GM03348 (cell line): ENCODE measurements around the gene PUM1.
"Not testable (repeated sequence)": the region's sequence is repeated elsewhere in the genome, so short reads cannot be mapped to it uniquely, and the experiment has no call there.

ENCODE experiments used
- DNase-seq: peaks from one replicate; pipeline ENCODE4 v3.0.0; 2012; ENCODE audit warnings: low spot score

The PUM1 gene

GRCh38 chr1:30995990-30996612 is 69.4 kb downstream of the PUM1 start:
- no peak for DNase-seq

GRCh38 chr1:30991862-30992606 is 73.5 kb downstream of the PUM1 start:
- DNase-seq, result no peak

DNA sequence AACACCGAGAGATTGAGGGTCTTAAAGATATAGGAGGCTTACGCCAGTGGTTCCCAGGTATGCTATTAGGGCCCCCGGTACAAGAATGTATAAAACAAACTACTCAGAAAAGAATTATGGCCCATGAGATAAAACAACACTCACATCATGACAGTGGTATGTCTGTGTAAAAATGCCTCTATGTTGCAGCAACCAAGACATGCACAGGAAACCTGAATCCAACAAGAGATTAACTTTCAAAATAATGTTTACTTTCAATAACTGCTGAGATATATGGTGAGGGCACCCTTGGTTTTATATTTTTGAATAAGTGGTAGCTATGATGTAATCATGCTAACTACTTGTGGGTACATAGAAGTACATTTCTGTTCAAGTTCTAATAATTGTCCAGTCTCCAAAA is 74.9 kb downstream of the PUM1 start:
- no peak for DNase-seq

- DNase-seq, result no peak
These were observed 77.5 kb downstream of the PUM1 start for GRCh38 chr1:30988045-30988444.

- peak; percentile 56 for DNase-seq
These were observed 78.8 kb downstream of the PUM1 start for GRCh38 chr1:30986755-30987154.

GRCh38 chr1:30984991-30985503 is 80.5 kb downstream of the PUM1 start:
- DNase-seq, result no peak

DNA sequence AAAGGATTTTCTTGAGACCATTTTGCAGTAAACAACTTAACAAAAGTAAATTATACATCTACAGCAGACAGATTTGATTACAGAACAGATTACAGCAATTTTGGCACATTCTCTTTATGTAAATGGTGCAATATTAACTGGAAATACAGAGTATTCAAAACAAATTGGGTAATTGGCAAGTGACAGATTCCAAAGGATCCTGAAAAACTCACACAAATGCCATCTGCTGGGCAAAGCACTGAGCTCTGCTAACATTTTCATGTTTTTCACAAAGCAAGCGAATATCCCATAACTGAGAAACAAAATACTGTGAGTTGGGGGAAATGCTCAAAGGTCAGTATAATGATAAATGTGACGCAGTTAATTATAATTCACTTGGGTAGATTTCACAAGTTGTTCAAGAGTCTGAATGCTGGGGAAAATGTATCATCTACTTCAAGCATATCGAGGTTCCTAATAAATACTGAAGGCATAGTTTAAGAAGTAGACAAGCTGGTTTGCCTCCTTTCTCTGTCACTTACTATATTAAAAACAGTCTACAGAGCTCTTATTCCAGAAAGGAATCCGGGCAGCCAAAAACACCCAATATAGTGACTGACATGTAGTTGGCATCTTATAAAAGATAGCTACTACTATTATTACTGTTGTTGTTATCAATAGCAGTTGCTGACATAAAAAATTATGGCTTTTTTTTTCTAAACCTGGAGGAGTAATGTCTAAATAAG is 81.2 kb downstream of the PUM1 start:
- DNase-seq, result peak; percentile 30

DNA sequence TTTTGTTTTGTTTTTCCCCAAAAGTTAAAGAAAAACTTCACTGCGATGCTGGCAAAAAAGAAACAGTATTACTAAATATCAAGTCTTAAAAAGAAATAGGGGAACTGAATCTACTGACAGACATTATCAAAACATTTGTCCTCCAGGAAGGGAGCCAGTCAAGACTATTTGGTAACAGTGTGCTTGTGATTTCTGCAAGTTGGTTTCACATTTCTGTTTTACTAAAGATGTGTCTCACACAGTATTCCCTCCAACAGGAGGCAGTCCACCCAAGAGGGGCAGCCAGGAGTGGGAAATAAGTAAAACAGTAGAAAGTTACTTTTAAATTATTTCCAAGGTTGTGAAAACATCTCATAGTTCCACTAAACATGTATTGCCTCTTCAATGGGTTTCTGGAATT is 82.6 kb downstream of the PUM1 start:
- peak; percentile 21 for DNase-seq

DNA sequence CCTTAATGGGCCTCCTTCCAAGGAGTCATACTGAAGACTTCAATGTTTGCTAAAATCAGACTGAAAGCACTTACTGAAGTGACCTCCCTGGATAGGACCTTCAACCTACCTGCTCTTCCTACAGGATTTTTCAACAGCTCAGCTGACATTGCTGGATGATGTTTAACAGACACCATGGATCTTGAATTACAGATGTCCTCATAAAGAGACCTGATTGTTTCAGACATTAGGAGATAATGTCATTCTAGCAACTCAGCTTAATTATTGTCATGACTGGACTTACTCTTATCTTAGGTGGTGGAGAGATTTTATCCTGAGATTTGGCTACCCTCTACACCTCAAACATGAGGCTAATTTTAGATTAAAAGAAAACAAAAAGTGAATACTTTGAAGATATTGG is 83.1 kb downstream of the PUM1 start:
- DNase-seq, result no peak

DNA sequence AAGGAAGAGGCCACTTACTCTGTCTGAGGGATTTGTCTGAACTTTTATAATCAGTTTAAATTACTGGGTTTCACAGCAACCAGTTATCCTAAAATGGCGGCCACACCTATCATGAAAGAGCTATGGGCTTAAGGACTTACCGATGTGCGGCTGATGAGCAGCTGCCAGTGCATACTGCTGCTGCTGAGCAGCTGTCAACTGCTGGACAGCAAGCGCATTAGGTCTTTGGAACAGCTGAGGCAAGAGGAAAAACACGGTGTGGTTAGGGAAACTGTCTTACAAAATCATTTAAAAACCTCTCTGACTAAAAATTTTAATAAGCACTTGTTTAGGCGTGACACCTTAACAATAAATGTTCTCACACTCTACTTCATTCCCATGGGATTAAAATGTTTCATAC is 84.3 kb downstream of the PUM1 start:
- DNase-seq, result no peak

GRCh38 chr1:30977511-30977910 is 88.0 kb downstream of the PUM1 start:
- DNase-seq, result no peak

DNA sequence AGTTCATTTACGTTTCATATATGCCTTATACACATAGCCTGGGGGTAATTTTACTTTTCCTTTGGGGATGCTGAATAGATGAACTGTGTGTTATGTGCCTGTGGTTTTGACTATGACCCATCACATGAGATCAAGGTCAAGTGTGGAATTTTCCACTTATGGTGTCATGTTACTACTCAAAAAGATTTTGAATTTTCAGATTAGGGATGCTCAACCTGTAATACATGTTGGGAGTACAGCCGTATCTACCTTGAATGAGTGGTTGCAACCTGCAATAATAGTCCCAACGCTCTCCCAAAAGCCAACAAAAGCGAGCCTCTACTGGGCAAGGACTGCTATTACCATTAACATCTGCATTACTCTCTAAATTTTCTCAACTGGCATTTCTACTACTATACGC is 88.4 kb downstream of the PUM1 start:
- DNase-seq, result peak; percentile 16

GRCh38 chr1:30976143-30976542 is 89.4 kb downstream of the PUM1 start:
- peak; percentile 52 for DNase-seq

DNA sequence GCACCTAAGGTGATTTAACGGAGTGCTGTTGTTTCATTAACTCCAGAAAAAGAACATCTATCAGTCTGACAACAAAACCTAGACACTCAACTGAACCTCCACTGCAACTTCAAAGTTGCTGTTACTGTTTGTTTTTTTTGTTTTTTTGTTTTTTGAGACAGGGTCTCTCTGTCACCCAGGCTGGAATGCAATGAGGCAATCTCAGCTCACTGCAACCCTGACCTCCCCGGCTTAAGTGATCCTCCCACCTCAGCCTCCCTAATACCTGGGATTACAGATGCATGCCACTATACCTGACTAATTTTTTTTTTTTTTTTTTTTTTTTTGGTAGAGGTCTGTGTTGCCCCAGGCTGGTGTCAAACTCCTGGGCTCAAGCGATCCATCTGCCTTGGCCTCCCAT is 90.3 kb downstream of the PUM1 start:
- no peak for DNase-seq

DNA sequence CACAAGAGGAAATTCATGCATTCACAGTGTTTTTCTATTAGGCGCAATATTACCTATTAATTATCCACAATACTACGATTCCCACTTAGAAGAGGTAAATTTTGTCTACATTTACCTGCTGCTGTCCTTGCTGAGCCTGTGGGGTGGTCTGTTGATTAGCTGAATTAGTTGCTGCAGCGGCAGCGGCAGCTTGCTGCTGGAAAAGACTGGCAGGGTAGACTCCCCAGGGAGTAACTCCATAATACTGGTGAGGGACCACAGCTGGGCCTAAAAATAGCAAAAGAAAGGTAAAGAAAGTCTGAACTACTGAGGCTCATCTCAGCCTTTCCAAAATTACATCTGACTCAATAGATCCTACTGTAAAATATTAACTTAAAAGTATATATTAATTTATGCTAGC is 91.0 kb downstream of the PUM1 start:
- DNase-seq, result no peak

GRCh38 chr1:30972349-30972748 is 93.2 kb downstream of the PUM1 start:
- DNase-seq, result not testable (repeated sequence)

- DNase-seq, result no peak
These were observed 94.0 kb downstream of the PUM1 start for GRCh38 chr1:30971496-30971895.

DNA sequence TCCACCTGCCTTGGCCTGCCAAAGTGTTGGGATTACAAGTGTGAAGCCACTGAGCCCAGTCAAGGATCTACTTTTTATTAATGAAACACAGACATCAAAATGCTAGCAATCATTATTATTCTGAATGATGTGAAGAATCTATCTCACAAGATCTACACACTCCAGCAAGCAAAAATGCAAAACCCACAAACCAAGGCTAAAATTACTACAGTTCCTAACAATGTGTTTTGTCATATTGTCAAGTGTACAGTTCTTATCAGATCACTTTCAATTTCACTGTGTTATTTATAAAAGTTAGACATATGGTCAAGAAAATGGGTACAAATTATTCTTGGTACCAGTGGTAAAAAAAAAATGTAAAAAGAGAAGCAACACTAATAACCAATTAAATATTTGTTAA is 95.6 kb downstream of the PUM1 start:
- DNase-seq, result no peak

GRCh38 chr1:30968220-30968971 is 97.1 kb downstream of the PUM1 start:
- DNase-seq, result no peak

- peak; percentile 51 for DNase-seq
These were observed 98.7 kb downstream of the PUM1 start for GRCh38 chr1:30966690-30967369.

DNA sequence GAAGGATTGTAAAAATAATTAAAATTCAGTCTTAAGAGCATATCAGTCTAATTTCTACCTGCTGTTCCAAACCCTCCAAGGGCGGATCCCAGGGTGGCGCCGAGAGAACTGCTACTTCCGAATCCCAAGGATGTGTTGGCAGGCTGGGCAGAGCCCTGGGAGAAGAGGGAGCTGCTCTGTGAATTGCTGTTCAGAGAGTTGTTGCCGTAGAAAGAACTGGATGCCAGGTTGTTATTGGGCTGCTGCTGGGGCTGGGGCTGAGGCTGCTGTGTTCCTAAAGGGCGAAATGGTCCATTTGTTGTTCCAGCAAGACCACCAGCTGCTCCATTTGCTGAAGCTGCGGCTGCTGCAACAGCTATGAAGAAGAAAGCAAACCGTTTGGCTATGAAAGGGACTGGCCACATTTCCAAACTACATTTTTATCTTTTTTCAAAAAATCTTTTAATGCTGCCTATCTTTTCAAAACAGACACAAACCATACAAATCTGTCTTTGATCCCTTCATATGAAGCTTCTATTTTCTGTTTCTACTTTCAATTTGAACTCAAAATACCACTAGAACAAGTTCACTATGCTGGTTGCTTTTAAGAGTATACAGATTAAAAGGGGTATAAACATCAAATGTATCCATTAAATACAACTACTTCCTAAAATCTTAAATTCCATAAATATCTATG is 99.5 kb downstream of the PUM1 start:
- no peak for DNase-seq
